IMR-90 (cell line): ENCODE data around the gene ID1. TPM values are rescaled to one million over a fixed set of nuclear protein-coding genes. Genes with fewer than 3 reads are reported as not detected.

ENCODE experiments used
- ATAC-seq: fragments of 200-7000 bp; cut with Tn5 transposase; 2 replicates; pipeline ENCODE4 v1.9.1; 2020; ENCODE audit warnings: low read depth, mild to moderate bottlenecking, moderate library complexity
- BruUV-seq: library from RNA; stranded (reverse); fragments of 400-500 nt; replicated peaks from 2 replicates; lab custom pipeline; 2021; lab: Mats Ljungman, UMichigan
- CTCF ChIA-PET: fragments of 300-600 bp; formaldehyde crosslinking; extraction: SDS; loops from one replicate; lab custom pipeline; 2021; ENCODE audit warnings: antibody characterized with exemption; lab: Yijun Ruan, JAX
- POLR2A ChIA-PET: fragments of 300-600 bp; sonication (Branson Sonifier 250); formaldehyde crosslinking; loops from one replicate; lab custom pipeline; 2022; ENCODE audit warnings: antibody characterized with exemption; ENCODE audit not compliant: unreplicated experiment; lab: Charles Lee
- DNase-seq: peaks from one replicate; pipeline ENCODE4 v3.0.0; 2013
- H2AFZ ChIP-seq: replicated peaks from 2 replicates; pipeline ENCODE3; 2013; ENCODE audit warnings: low read length, mild to moderate bottlenecking; ENCODE audit not compliant: poor library complexity
- H2AK5ac ChIP-seq: 2 replicates; pipeline ENCODE4 v1.6.1; 2013; ENCODE audit warnings: low read depth, low read length, inconsistent platforms
- H2AK9ac ChIP-seq: replicated peaks from 2 replicates; pipeline ENCODE3; 2013; ENCODE audit warnings: mild to moderate bottlenecking, low read depth, low read length, moderate library complexity; ENCODE audit not compliant: poor library complexity
- H2BK120ac ChIP-seq: 2 replicates; pipeline ENCODE4 v1.6.1; 2013; ENCODE audit warnings: low read depth, low read length, inconsistent platforms
- H2BK15ac ChIP-seq: 3 replicates; pipeline ENCODE4 v1.6.1; 2013; ENCODE audit warnings: low read depth, low read length, inconsistent platforms
- H2BK20ac ChIP-seq: 2 replicates; pipeline ENCODE4 v1.6.1; 2013; ENCODE audit warnings: low read depth, mild to moderate bottlenecking, inconsistent platforms, low read length, moderate library complexity
- H2BK5ac ChIP-seq: 2 replicates; pipeline ENCODE4 v1.6.1; 2013; ENCODE audit warnings: mild to moderate bottlenecking, low read depth, low read length, inconsistent platforms; ENCODE audit not compliant: poor library complexity, severe bottlenecking
- H3K14ac ChIP-seq: replicated peaks from 2 replicates; pipeline ENCODE4 v1.6.1; 2013; ENCODE audit warnings: low read depth, low read length, inconsistent platforms
- H3K18ac ChIP-seq: 2 replicates; pipeline ENCODE4 v1.6.1; 2013; ENCODE audit warnings: low read depth, low read length, control low read depth
- H3K23ac ChIP-seq: 2 replicates; pipeline ENCODE4 v1.6.1; 2013; ENCODE audit warnings: low read depth, low read length, inconsistent platforms
- H3K27ac ChIP-seq: 2 replicates; pipeline ENCODE4 v1.5.1; 2013; ENCODE audit warnings: mild to moderate bottlenecking, control low read depth, low read length; ENCODE audit not compliant: insufficient read depth
- H3K27me3 ChIP-seq: 2 replicates; pipeline ENCODE4 v1.6.1; 2013; ENCODE audit warnings: low read length; ENCODE audit not compliant: control insufficient read depth, insufficient read depth
- H3K36me3 ChIP-seq: 2 replicates; pipeline ENCODE4 v1.6.1; 2013; ENCODE audit warnings: low read length, mixed read lengths; ENCODE audit not compliant: control insufficient read depth, insufficient read depth
- H3K4ac ChIP-seq: 2 replicates; pipeline ENCODE4 v1.6.1; 2013; ENCODE audit warnings: low read depth, low read length, inconsistent platforms
- H3K4me1 ChIP-seq: 2 replicates; pipeline ENCODE4 v1.6.1; 2013; ENCODE audit warnings: low read length, mixed read lengths; ENCODE audit not compliant: control insufficient read depth, insufficient read depth
- H3K4me2 ChIP-seq: 2 replicates; pipeline ENCODE4 v1.6.1; 2013; ENCODE audit warnings: low read depth, mild to moderate bottlenecking, control low read depth, low read length, moderate library complexity
- H3K4me3 ChIP-seq: 2 replicates; pipeline ENCODE4 v1.5.1; 2013; ENCODE audit warnings: low read depth, mild to moderate bottlenecking, control low read depth, low read length, moderate library complexity; ENCODE audit not compliant: insufficient read depth
- H3K56ac ChIP-seq: 2 replicates; pipeline ENCODE4 v1.6.1; 2013; ENCODE audit warnings: low read length, inconsistent platforms; ENCODE audit not compliant: insufficient read depth; ENCODE audit errors: extremely low read depth
- H3K79me1 ChIP-seq, 2 experiments: 2 replicates each; pipeline ENCODE4 v1.6.1; 2013; ENCODE audit warnings: low read length in 2 of 2, inconsistent platforms in 1 of 2, low read depth in 1 of 2
- H3K9ac ChIP-seq: 2 replicates; pipeline ENCODE4 v1.6.1; 2013; ENCODE audit warnings: low read depth, low read length, control low read depth
- H3K9me1 ChIP-seq: 2 replicates; pipeline ENCODE4 v1.6.1; 2013; ENCODE audit warnings: low read length, inconsistent platforms; ENCODE audit not compliant: insufficient read depth
- H3K9me3 ChIP-seq: 2 replicates; pipeline ENCODE4 v1.6.1; 2013; ENCODE audit warnings: low read length; ENCODE audit not compliant: control insufficient read depth, insufficient read depth
- H4K20me1 ChIP-seq: 2 replicates; pipeline ENCODE4 v1.6.1; 2013; ENCODE audit warnings: low read length, inconsistent platforms; ENCODE audit not compliant: insufficient read depth
- H4K5ac ChIP-seq: 2 replicates; pipeline ENCODE4 v1.6.1; 2013; ENCODE audit warnings: mild to moderate bottlenecking, low read depth, low read length, control low read depth
- H4K8ac ChIP-seq, 2 experiments: 2 replicates each; pipeline ENCODE4 v1.6.1; 2013; ENCODE audit warnings: low read depth in 2 of 2, low read length in 2 of 2, control low read depth in 1 of 2, inconsistent platforms in 1 of 2
- H4K91ac ChIP-seq: 2 replicates; pipeline ENCODE4 v1.6.1; 2013; ENCODE audit warnings: low read depth, low read length, inconsistent platforms; ENCODE audit not compliant: insufficient read depth
- CHD1 ChIP-seq: IDR thresholded peaks from 2 replicates; pipeline ENCODE4 v1.6.1; 2012; ENCODE audit warnings: low read depth, low read length, improper control_type of control experiment
- FOS ChIP-seq: fragments of 150-350 bp; IDR thresholded peaks from 2 replicates; pipeline ENCODE4 v1.6.1; 2016; ENCODE audit warnings: low read depth, low read length
- MAZ ChIP-seq: IDR thresholded peaks from 2 replicates; pipeline ENCODE4 v1.6.1; 2012; ENCODE audit warnings: low read depth, mild to moderate bottlenecking, low read length, improper control_type of control experiment, moderate library complexity, borderline replicate concordance
- POLR2A ChIP-seq: IDR thresholded peaks from 2 replicates; pipeline ENCODE4 v1.6.1; 2012; ENCODE audit warnings: mild to moderate bottlenecking, low read depth, low read length
- RAD21 ChIP-seq: IDR thresholded peaks from 2 replicates; pipeline ENCODE4 v1.6.1; 2012; ENCODE audit warnings: low read length, improper control_type of control experiment
- RCOR1 ChIP-seq: IDR thresholded peaks from 2 replicates; pipeline ENCODE4 v1.6.1; 2012; ENCODE audit warnings: mild to moderate bottlenecking, low read length, improper control_type of control experiment; ENCODE audit not compliant: insufficient replicate concordance
- SMC3 ChIP-seq: fragments of 150-350 bp; IDR thresholded peaks from 2 replicates; pipeline ENCODE4 v1.6.1; 2016; ENCODE audit warnings: low read depth, mild to moderate bottlenecking, antibody characterized with exemption, low read length, moderate library complexity
- WGBS, 2 experiments: methylation state at CpG; one replicate each; pipeline versions ENCODE4 v1.1.5 to v1.1.7; 2013; ENCODE audit warnings: missing lambda C conversion rate in 2 of 2; ENCODE audit not compliant: insufficient read length in 1 of 2; ENCODE audit errors: extremely low coverage in 2 of 2; 5-methylcytosine and 5-hydroxymethylcytosine counted together
- dilution Hi-C: fragments of 300-500 bp; cut with HindIII; formaldehyde crosslinking; loops from one replicate; pipeline ENCODE4 v1.14.3; 2018; ENCODE audit warnings: low sequenced_read_pairs; ENCODE audit not compliant: unreplicated experiment
- in situ Hi-C: fragments of 300-500 bp; cut with MboI; formaldehyde crosslinking; loops from 3 replicates; pipeline ENCODE4 v1.14.3; 2019; ENCODE audit warnings: low sequenced_read_pairs, inconsistent platforms, mixed read lengths
- intact Hi-C: fragments of 100-400 bp; cut with micrococcal nuclease; formaldehyde crosslinking; loops from 2 replicates; pipeline ENCODE4 v1.10.0; 2022
- polyA plus RNA-seq, 3 experiments: library from polyadenylated mRNA; depleted of rRNA; stranded (reverse); fragments of >200 nt; gene quantifications; 2 replicates each; pipeline ENCODE4 v1.2.3, GENCODE V29; 2012; ENCODE audit warnings: low replicate concordance in 1 of 3
- total RNA-seq: library from RNA; depleted of rRNA; stranded (reverse); fragments of >200 nt; gene quantifications from 2 replicates; pipeline ENCODE4 v1.2.3, GENCODE V29; 2012
- TF ChIP-seq, protein P1 (sequence below): fragments of 150-350 bp; IDR thresholded peaks from 2 replicates; pipeline ENCODE4 v1.6.1; 2016; ENCODE audit warnings: low read depth, mild to moderate bottlenecking, low read length, moderate library complexity, borderline replicate concordance
- TF ChIP-seq, protein P2 (sequence below): conservative IDR thresholded peaks from 2 replicates; pipeline ENCODE4 v1.5.1; 2012; ENCODE audit warnings: mild to moderate bottlenecking, low read depth, low read length, improper control_type of control experiment

Gene ID1
- total and polyA plus RNA-seq, 2 of the 4 experiments (the other 2 are of a cell fraction) = 148 to 174 TPM

DNA sequence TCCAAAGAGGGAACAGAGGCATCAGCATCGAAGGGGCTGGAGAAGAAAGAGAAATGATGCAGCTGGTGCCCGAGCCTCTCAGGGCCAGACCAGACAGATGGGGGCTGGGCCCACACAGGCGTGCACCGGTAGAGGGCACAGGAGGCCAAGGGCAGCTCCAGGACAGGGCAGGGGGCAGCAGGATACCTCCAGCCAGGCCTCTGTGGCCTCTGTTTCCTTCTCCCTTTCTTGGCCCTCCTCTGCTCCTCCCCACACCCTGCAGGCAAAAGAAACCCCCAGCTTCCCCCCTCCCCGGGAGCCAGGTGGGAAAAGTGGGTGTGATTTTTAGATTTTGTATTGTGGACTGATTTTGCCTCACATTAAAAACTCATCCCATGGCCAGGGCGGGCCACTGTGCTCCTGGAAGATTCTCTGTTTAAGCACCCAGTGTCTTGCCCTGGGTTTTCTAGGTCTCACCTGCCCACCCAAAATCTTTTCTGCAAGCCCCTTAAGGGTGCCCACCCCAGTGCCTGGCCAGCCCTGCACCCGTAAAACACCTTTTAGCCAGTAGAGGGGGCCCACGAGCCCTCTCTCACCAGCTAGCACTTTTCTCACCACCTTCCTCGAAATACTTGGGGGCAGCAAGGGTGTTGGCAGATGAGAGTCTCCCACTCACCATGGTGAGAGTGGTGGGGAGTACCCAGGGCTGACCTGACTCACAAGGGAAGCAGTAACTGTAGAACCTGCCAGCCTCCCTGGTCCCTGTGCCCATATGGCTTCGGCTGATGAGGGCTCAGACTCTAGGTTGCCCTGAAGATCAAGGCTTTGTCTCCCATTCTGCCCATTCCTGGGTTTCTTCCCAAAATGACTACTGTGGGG is 35.7 kb upstream of the ID1 start:
- no CpG with 5 or more reads among the region's 10 CpGs for WGBS, 2 experiments
- no TSS peak for BruUV-seq
- peak overlapping the region; percentile 67 for H4K91ac ChIP-seq
- H2AK5ac ChIP-seq = peak overlapping the region; percentile 83
- dilution Hi-C loops (no loop called here), intact Hi-C loops (loop anchor here (1.0 kb wide), 1 partner anchor 44 kb away; no protein-coding TSS in a partner anchor), in situ Hi-C loops (no loop called here)
- H3K4ac ChIP-seq = peak overlapping the region; percentile 87
- H2BK15ac ChIP-seq = peak overlapping the region; percentile 27; the same call in 1 of the 3 replicates
- H3K9ac ChIP-seq = no peak overlapping the region
- peaks cover 27% of the 10 kb centered on the region for H3K4me1 ChIP-seq
- peak overlapping the region; percentile 60 for H2AFZ ChIP-seq
- no peak overlapping the region for H3K56ac ChIP-seq
- TF ChIP-seq, protein P1, sequence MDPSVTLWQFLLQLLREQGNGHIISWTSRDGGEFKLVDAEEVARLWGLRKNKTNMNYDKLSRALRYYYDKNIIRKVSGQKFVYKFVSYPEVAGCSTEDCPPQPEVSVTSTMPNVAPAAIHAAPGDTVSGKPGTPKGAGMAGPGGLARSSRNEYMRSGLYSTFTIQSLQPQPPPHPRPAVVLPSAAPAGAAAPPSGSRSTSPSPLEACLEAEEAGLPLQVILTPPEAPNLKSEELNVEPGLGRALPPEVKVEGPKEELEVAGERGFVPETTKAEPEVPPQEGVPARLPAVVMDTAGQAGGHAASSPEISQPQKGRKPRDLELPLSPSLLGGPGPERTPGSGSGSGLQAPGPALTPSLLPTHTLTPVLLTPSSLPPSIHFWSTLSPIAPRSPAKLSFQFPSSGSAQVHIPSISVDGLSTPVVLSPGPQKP = no peak
- TF ChIP-seq FOS (no peak), SMC3 (peak; percentile 76), CHD1 (no peak), RCOR1 (no peak), RAD21 (peak; percentile 72), POLR2A (peak; percentile 22; the same call in 1 of the 2 replicates), MAZ (peak; percentile 58; the same call in 1 of the 2 replicates)
- TF ChIP-seq, protein P2, sequence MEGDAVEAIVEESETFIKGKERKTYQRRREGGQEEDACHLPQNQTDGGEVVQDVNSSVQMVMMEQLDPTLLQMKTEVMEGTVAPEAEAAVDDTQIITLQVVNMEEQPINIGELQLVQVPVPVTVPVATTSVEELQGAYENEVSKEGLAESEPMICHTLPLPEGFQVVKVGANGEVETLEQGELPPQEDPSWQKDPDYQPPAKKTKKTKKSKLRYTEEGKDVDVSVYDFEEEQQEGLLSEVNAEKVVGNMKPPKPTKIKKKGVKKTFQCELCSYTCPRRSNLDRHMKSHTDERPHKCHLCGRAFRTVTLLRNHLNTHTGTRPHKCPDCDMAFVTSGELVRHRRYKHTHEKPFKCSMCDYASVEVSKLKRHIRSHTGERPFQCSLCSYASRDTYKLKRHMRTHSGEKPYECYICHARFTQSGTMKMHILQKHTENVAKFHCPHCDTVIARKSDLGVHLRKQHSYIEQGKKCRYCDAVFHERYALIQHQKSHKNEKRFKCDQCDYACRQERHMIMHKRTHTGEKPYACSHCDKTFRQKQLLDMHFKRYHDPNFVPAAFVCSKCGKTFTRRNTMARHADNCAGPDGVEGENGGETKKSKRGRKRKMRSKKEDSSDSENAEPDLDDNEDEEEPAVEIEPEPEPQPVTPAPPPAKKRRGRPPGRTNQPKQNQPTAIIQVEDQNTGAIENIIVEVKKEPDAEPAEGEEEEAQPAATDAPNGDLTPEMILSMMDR = peak; percentile 83
- ATAC-seq (peak; percentile 9; the same call in 1 of the 2 replicates), DNase-seq (peak; percentile 53)
- H3K79me1 ChIP-seq = peaks cover 3 to 29% of the 10 kb centered on the region in 2 experiments; a peak in 3 of 4 replicates
- no peaks in the 10 kb centered on the region for H3K27me3 ChIP-seq
- no peaks in the 10 kb centered on the region; the same call in 1 of the 2 replicates for H4K20me1 ChIP-seq
- peak overlapping the region; percentile 81 for H2AK9ac ChIP-seq
- peak overlapping the region; percentile 72 for H2BK120ac ChIP-seq
- peak overlapping the region; percentile 81; the same call in 1 of the 2 replicates for H4K5ac ChIP-seq
- ChIA-PET POLR2A (no interaction called here), CTCF (interaction anchor here (0.6 to 4.7 kb wide), 5 partner anchors 9 to 42 kb away, joined by 3 to 71 read pairs (median 6); partner anchors contain the start of gene ID1)
- H3K4me2 ChIP-seq = no peak overlapping the region
- peak overlapping the region; percentile 43 for H3K27ac ChIP-seq
- H4K8ac ChIP-seq = peak overlapping the region; percentile 1 to 83; a peak in 1 of 4 replicates
- peak overlapping the region; percentile 12; the same call in 1 of the 2 replicates for H3K23ac ChIP-seq
- peak overlapping the region; percentile 77 for H2BK5ac ChIP-seq
- no peak overlapping the region for H3K18ac ChIP-seq
- H3K9me3 ChIP-seq = no peaks in the 10 kb centered on the region
- peaks cover 8% of the 10 kb centered on the region; the same call in 1 of the 2 replicates for H3K9me1 ChIP-seq
- peak overlapping the region; percentile 54 for H2BK20ac ChIP-seq
- no peak overlapping the region; the same call in 1 of the 2 replicates for H3K14ac ChIP-seq
- peaks cover 25% of the 10 kb centered on the region for H3K36me3 ChIP-seq
- H3K4me3 ChIP-seq = no peak overlapping the region
